ENCODE data around the gene ASIC2.
"Not testable (repeated sequence)": the region's sequence is repeated elsewhere in the genome, so short reads cannot be mapped to it uniquely, and the experiment has no call there.

ASIC2 gene

DNA sequence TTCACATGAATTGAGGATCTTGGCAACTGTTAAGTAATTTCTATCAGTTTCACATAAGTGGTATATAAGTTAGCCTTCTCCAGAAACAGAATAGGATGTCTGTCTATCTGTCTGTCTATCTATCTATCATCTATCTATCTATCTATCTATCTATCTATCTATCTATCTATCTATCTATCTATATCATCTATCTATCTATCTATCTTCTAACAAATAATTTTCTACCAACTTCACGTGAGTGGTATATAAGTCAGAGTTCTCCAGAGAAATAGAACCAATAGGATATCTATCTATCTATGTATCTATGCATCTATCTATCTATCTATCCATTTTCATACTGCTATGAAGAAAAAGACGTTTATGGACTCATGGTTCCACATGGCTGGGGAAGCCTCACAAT, 312.9 kb downstream of the ASIC2 start:
- DNase-seq (ENCODE audit: low read depth): no peak

DNA sequence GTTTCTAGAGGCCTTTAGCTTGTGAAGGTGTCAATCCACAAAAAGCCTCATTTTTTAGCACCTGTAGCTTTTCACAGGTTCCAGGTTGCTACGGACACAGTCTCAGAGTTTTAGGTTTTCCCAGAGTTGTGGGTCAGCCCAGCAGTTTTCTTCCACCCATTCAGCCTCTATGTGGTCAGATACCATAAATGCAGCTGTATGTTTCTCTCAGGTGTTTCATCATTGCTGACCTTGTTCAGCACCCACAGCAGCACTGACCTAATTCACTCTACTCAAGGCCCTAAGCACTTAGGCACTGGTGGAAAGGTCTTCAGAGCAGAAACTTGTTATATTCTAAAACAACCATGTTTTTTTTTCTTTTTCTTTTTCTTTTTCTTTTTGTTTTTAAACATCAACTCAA, 316.5 kb downstream of the ASIC2 start:
- no peak for DNase-seq (ENCODE audit: low read depth)

DNA sequence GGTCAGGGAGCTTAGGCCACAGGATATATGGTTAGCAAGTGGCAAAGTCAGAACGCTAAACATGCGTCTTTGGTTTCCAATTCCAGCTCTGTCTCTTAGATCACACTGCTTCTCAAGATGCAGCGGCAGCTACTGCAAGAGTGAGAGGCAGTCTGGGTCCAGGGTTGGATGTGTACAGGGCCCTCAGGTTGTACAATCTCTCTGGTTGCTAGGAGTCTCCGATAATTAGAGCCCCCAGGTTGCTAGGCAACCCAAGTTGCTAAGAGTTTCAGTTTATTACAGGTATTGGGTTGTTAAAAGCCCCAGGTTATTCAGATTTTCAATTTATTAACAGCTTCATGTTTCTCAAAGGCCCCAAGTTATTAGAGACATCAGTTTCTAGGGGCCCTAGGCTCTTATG, 317.0 kb downstream of the ASIC2 start:
- no peak for DNase-seq (ENCODE audit: low read depth)

DNA sequence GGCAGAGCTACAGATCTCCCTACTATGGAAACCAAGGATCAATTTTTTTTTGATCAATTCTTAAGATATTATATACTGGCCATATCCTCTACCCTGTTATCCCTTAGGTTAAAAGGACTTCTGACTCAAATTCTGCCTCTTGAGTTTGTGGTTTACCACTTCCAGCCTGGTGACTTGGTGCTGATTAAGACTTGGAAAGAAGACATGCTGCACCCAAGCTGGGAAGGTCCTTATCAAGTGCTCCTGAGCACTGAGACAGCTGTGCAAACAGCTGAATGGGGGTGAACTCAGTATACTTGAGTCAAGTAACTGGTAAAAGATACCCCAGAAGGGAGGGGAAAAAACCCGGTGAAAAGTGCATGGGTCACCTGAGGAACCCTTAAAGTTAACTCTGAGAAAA, 321.9 kb downstream of the ASIC2 start:
- DNase-seq (ENCODE audit: low read depth): no peak

DNA sequence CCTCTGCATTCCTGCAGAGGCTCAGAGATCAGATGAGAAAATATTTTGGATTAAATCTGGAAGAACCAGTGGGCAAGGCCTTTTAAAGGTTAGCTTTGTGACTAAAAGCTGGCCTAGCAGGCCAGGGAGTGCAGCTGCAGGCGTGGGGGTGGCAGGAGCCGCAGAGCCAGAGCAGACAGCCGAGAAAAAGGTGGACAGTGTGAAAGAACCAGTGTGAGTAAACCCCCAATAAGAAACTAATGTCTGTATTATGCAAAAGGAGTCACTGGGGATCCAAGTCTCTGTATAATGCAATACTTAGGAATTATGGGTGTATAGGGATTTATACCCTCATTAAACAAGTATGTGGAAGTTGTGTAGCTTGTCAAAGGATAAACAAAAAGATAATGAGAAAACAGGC, 322.8 kb downstream of the ASIC2 start:
- no peak for DNase-seq (ENCODE audit: low read depth)

DNA sequence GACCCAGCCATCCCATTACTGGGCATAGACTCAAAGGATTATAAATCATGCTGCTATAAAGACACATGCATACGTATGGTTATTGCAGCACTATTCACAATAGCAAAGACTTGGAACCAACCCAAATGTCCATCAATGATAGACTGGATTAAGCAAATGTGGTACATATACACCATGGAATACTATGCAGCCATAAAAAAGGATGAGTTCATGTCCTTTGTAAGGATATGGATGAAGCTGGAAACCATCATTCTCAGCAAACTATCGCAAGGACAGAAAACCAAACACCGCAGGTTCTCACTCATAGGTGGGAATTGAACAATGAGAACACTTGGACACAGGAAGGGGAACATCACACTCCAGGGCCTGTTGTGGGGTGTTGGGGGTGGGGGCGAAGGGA, 323.9 kb downstream of the ASIC2 start:
- DNase-seq (ENCODE audit: low read depth): not testable (repeated sequence)

DNA sequence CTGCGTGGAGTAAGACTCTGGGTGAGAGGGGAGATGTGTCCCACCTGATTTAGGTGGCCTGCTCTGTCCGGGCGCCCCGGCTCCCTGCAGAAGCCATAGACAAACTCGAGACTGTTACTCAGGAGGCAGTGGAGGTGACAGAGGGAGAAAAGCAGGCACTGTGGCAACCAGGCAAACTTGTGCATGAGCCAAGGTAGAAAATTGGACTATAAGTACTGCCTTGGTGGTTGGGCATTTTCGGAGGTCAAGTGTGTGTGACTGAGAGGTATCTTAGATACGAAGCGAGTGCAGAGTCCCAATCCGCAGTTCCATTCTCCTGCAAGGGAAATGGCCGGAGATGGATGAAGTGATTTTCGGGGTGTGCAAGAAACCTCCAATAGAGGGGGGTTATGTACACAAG, 328.6 kb downstream of the ASIC2 start:
- DNase-seq (ENCODE audit: low read depth): no peak
